CD14-positive monocyte (primary cell): ENCODE measurements around the gene ASB1. TPM values are rescaled to one million over a fixed set of nuclear protein-coding genes. Genes with fewer than 3 reads are reported as not detected.

ENCODE experiments used
- DNase-seq, 3 donors: peaks; one replicate each; pipeline ENCODE4 v3.0.0-alpha.2; 2011 to 2022
- H2AFZ ChIP-seq: 2 replicates; pipeline ENCODE4 v1.6.0; 2012; ENCODE audit warnings: mild to moderate bottlenecking, low read depth, low read length, inconsistent platforms; ENCODE audit not compliant: insufficient read depth, poor library complexity, severe bottlenecking
- H3K27ac ChIP-seq, 2 donors: 1 replicate in 1 of 2; 2 replicates in 1 of 2; pipeline ENCODE4 v1.5.1; 2012 to 2013; ENCODE audit warnings: low read length in 2 of 2, control low read depth in 1 of 2, inconsistent platforms in 1 of 2, low read depth in 1 of 2, mild to moderate bottlenecking in 1 of 2
- H3K27me3 ChIP-seq, 2 donors: one replicate each; pipeline versions ENCODE4 v1.6.0 to v1.6.1; 2011 to 2013; ENCODE audit warnings: low read length in 2 of 2; ENCODE audit not compliant: control insufficient read depth in 2 of 2, insufficient read depth in 2 of 2
- H3K36me3 ChIP-seq, 2 donors: replicated peaks in 1 of 2; 1 replicate in 1 of 2; 2 replicates in 1 of 2; pipeline versions ENCODE4 v1.5.1 to v1.6.1; 2012 to 2013; ENCODE audit warnings: low read length in 2 of 2, control low read depth in 1 of 2, inconsistent platforms in 1 of 2, mild to moderate bottlenecking in 1 of 2; ENCODE audit not compliant: insufficient read depth in 2 of 2, control insufficient read depth in 1 of 2
- H3K4me1 ChIP-seq, 2 donors: 1 replicate in 1 of 2; 2 replicates in 1 of 2; pipeline versions ENCODE4 v1.5.1 to v1.6.1; 2012 to 2013; ENCODE audit warnings: low read length in 2 of 2, control low read depth in 1 of 2, inconsistent platforms in 1 of 2, mild to moderate bottlenecking in 1 of 2, moderate library complexity in 1 of 2; ENCODE audit not compliant: insufficient read depth in 2 of 2, control insufficient read depth in 1 of 2
- H3K4me2 ChIP-seq: replicated peaks from 2 replicates; pipeline ENCODE3; 2012; ENCODE audit warnings: low read length, moderate library complexity, mild to moderate bottlenecking; ENCODE audit not compliant: poor library complexity, severe bottlenecking; ENCODE audit errors: extremely low read depth
- H3K4me3 ChIP-seq, 3 experiments: fragments of 200-600 bp in 1 of 3; sonication (generic) in 1 of 3; replicated peaks in 1 of 3; 1 replicate in 2 of 3; 2 replicates in 1 of 3; pipeline ENCODE4 v1.5.1; 2011 to 2013; ENCODE audit warnings: low read length in 3 of 3, mild to moderate bottlenecking in 3 of 3, control low read depth in 2 of 3, low read depth in 2 of 3, inconsistent platforms in 1 of 3, moderate library complexity in 1 of 3
- H3K79me2 ChIP-seq: 2 replicates; pipeline ENCODE4 v1.6.0; 2012; ENCODE audit warnings: mild to moderate bottlenecking, control low read depth, inconsistent platforms, low read length, moderate library complexity; ENCODE audit not compliant: insufficient read depth
- H3K9ac ChIP-seq: 2 replicates; pipeline ENCODE4 v1.6.0; 2017; ENCODE audit warnings: low read length, mild to moderate bottlenecking; ENCODE audit not compliant: insufficient read depth, poor library complexity, severe bottlenecking
- H3K9me3 ChIP-seq, 2 donors: replicated peaks in 1 of 2; 1 replicate in 1 of 2; 2 replicates in 1 of 2; pipeline versions ENCODE4 v1.5.1 to v1.6.1; 2012 to 2013; ENCODE audit warnings: low read length in 2 of 2, control low read depth in 1 of 2; ENCODE audit not compliant: control insufficient read depth in 1 of 2, insufficient read depth in 1 of 2
- H4K20me1 ChIP-seq: 2 replicates; pipeline ENCODE4 v1.6.0; 2012; ENCODE audit warnings: mild to moderate bottlenecking, low read length, control low read depth, moderate library complexity; ENCODE audit not compliant: insufficient read depth
- H3K27ac Mint-ChIP-seq, 7 donors: one replicate each; pipeline ENCODE4 v1.8.0; 2020; ENCODE audit warnings: mild to moderate bottlenecking in 7 of 7, mixed read lengths in 7 of 7, moderate library complexity in 6 of 7, inconsistent platforms in 2 of 7
- H3K27me3 Mint-ChIP-seq, 3 donors: one replicate each; pipeline ENCODE4 v1.8.0; 2021 to 2022; ENCODE audit warnings: low read depth in 3 of 3, mild to moderate bottlenecking in 3 of 3, mixed read lengths in 3 of 3, moderate library complexity in 3 of 3, inconsistent platforms in 1 of 3
- H3K36me3 Mint-ChIP-seq, 2 donors: one replicate each; pipeline ENCODE4 v1.8.0; 2020; ENCODE audit warnings: mixed read lengths in 2 of 2, inconsistent platforms in 1 of 2, mild to moderate bottlenecking in 1 of 2
- H3K4me1 Mint-ChIP-seq: one replicate; pipeline ENCODE4 v1.8.0; 2020; ENCODE audit warnings: mild to moderate bottlenecking, mixed read lengths
- H3K4me3 Mint-ChIP-seq, 2 donors: one replicate each; pipeline ENCODE4 v1.8.0; 2020; ENCODE audit warnings: mild to moderate bottlenecking in 2 of 2, mixed read lengths in 2 of 2, moderate library complexity in 1 of 2
- H3K9me3 Mint-ChIP-seq, 7 donors: one replicate each; pipeline ENCODE4 v1.8.0; 2020 to 2022; ENCODE audit warnings: mixed read lengths in 7 of 7, mild to moderate bottlenecking in 6 of 7, moderate library complexity in 6 of 7, inconsistent platforms in 2 of 7
- CTCF ChIP-seq: fragments of 200-600 bp; IDR thresholded peaks from one replicate; pipeline ENCODE4 v1.8.0; 2022; ENCODE audit warnings: antibody characterized with exemption, mild to moderate bottlenecking
- WGBS: methylation state at CpG from one replicate; pipeline ENCODE4 v1.1.5; 2013; ENCODE audit warnings: missing lambda C conversion rate; ENCODE audit not compliant: insufficient coverage; 5-methylcytosine and 5-hydroxymethylcytosine counted together
- intact Hi-C, 2 donors: fragments of 100-400 bp; cut with micrococcal nuclease; formaldehyde crosslinking; loops; one replicate each; pipeline versions ENCODE4 v1.15.0 to v1.15.1; 2023
- polyA plus RNA-seq, 3 donors: library from polyadenylated mRNA; depleted of rRNA in 1 of 3; unstranded in 2 of 3; stranded (reverse) in 1 of 3; fragments of 300-500 nt in 2 of 3; fragments of >200 nt in 1 of 3; fragmentation: Illumina TruSeq in 2 of 3; gene quantifications; 1 replicate in 2 of 3; 2 replicates in 1 of 3; pipeline ENCODE4 v1.2.3, GENCODE V29; 2012 to 2021

The ASB1 gene
- polyA plus RNA-seq, 3 donors: 15.1 to 22.0 (median 16.0) TPM

DNA sequence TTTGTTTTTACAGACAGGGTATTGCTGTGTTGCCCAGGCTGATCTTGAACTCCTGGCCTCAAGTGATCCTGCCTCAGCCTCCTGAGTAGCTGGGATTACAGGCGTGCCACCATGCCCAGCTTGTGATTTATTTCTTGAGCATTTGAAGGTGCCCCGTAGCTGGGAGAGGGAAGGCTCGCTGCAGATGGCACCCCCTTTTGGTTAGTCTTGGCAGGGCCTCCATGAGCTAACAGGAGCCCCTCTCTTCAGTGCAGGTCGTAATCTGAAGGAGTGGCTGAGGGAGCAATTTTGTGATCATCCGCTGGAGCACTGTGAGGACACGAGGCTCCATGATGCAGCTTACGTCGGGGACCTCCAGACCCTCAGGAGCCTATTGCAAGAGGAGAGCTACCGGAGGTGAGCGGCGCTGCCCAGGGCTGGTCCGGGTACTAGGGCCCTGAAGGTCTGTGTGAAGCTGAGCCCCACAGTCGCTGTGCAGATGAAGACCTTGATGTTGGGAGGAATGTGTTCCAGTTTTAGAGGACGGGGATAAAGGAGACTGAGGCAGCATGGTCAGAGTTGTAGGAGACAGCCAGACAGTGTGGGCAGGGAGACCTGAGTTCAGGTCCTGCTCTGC is 6.7 kb downstream of the ASB1 start:
- H3K9me3 Mint-ChIP-seq: peaks cover 0 to 2% (median 0%) of the 10 kb centered on the region in 7 donors
- DNase-seq: no peak
- peaks cover 78% of the 10 kb centered on the region for H4K20me1 ChIP-seq
- peaks cover 25 to 27% of the 10 kb centered on the region in 2 donors for H3K4me1 ChIP-seq
- H3K4me3 Mint-ChIP-seq: no peak overlapping the region
- 94% methylated on average over 14 of the region's 14 CpGs for WGBS
- peaks cover 53% of the 10 kb centered on the region for H3K4me1 Mint-ChIP-seq
- H3K27me3 Mint-ChIP-seq: no peaks in the 10 kb centered on the region
- no peak overlapping the region for H3K9ac ChIP-seq
- peaks cover 98% of the 10 kb centered on the region for H3K79me2 ChIP-seq
- no peak for TF ChIP-seq CTCF
- peaks cover 33 to 72% of the 10 kb centered on the region in 2 donors for H3K36me3 ChIP-seq
- no peaks in the 10 kb centered on the region for H3K9me3 ChIP-seq
- intact Hi-C loops: no loop called here
- H3K36me3 Mint-ChIP-seq: peaks cover 55 to 67% of the 10 kb centered on the region in 2 donors
- H3K27me3 ChIP-seq: no peaks in the 10 kb centered on the region
- H3K27ac ChIP-seq: peak overlapping the region in 1 of 2 donors; percentile 34
- peak overlapping the region in 2 of 7 donors; percentile 37 to 46 for H3K27ac Mint-ChIP-seq
- H3K4me2 ChIP-seq: no peak overlapping the region
- H3K4me3 ChIP-seq: no peak overlapping the region
- no peak overlapping the region for H2AFZ ChIP-seq

GRCh38 chr2:238433941-238434845 is 7.5 kb downstream of the ASB1 start:
- Mint-ChIP-seq H3K4me1 (peaks cover 47% of the 10 kb centered on the region), H3K36me3 (peaks cover 61 to 75% of the 10 kb centered on the region in 2 donors), H3K27me3 (no peaks in the 10 kb centered on the region), H3K27ac (peak overlapping the region in 6 of 7 donors; percentile 25 to 82 (median 74)), H3K9me3 (peaks cover 0 to 2% (median 0%) of the 10 kb centered on the region in 7 donors), H3K4me3 (peak overlapping the region; percentile 21 to 72)
- no peak for TF ChIP-seq CTCF
- 94% methylated on average over 12 of the region's 13 CpGs for WGBS
- Histone ChIP-seq H3K9ac (no peak overlapping the region), H3K36me3 (peaks cover 40 to 80% of the 10 kb centered on the region in 2 donors), H3K27ac (peak overlapping the region; percentile 3 to 34), H3K79me2 (peaks cover 98% of the 10 kb centered on the region), H3K9me3 (no peaks in the 10 kb centered on the region), H3K4me2 (no peak overlapping the region), H3K27me3 (no peaks in the 10 kb centered on the region), H4K20me1 (peaks cover 80% of the 10 kb centered on the region), H3K4me3 (no peak overlapping the region), H3K4me1 (peaks cover 19 to 21% of the 10 kb centered on the region in 2 donors), H2AFZ (no peak overlapping the region)
- intact Hi-C loops: no loop called here
- DNase-seq: no peak
